K562 treated with DMSO at 1 percent for 48 hours (cell line): Measurements from ENCODE around the gene PLA2G5. TPM values are rescaled to one million over a fixed set of nuclear protein-coding genes. Genes with fewer than 3 reads are reported as not detected.

Source experiments
- total RNA-seq: library from RNA; unstranded; fragments of 300-600 nt; gene quantifications from 2 replicates; pipeline ENCODE4 v1.2.3, GENCODE V29; 2022; ENCODE audit warnings: low replicate concordance; ENCODE audit errors: extremely low read depth

PLA2G5 gene, protein sequence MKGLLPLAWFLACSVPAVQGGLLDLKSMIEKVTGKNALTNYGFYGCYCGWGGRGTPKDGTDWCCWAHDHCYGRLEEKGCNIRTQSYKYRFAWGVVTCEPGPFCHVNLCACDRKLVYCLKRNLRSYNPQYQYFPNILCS
- not detected in 2 replicates for total RNA-seq

DNA sequence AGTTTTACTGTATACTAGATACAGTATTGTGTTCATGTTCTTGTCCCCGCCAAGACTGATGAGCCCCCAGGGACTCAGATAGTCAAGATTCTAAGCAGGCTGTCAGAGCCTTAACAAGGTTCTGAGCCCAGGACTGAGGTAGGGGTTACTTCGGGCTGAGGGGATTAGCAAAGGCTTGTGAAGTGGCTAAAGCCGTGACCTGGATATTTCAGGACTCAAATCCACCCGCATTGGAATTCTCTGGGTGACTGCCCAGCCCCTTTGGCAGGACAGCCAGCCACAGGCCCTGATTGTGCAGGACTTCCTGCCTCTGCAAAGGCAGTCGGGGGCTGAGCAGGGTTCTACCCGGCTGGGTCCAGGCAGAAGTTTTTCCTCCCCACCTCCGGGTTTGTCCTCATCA, at the start of gene PLA2G5:
PLA2G5 (plus strand) TSS at position 321 of the 400 bp plus-strand sequence. CDS start 14,637 bp downstream, outside the sequence.

GRCh38 chr1:20119347-20119746, 49.4 kb downstream of the PLA2G5 start, which contains the start of gene PLA2G2D:
PLA2G2D (minus strand) TSS chr1:20119536; CDS start chr1:20119498, 38 bp downstream.

DNA sequence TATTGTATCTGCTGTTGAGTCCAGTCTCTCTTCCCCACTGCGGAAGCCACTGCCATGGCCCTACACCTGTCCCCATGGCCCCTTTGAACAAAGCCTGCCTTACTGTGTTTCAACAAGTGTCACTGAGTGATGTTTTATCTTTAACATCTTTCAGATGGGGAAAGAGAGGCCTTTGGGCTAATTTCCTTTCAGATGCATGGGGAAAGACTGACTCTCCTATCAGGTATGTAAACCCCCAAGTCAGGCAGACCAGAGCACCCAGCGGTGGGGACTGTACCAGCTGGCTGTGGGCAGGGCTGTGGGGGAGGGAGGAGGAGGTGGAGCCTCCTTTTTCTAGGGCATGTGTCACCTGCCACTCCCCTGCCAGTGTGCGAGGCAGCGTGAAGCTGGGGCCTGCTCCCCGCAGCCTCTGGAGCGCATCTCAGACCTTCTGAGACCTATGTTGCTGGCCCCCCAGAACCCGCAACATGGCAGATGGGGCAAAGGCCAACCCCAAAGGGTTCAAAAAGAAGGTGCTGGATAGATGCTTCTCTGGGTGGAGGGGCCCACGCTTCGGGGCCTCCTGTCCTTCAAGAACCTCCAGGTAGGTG, 69.1 kb downstream of the PLA2G5 start, which contains the start of gene PLA2G2F:
PLA2G2F (plus strand) TSS at position 363 of the 590 bp plus-strand sequence; CDS start at position 468, 105 bp downstream.

Other genes with a start within 250 kb of the PLA2G5 start
- gene OTUD3, start 187.8 kb upstream of the PLA2G5 start, total RNA-seq: not detected in 2 replicates
- gene PLA2G2E, start 146.6 kb upstream of the PLA2G5 start, total RNA-seq: not detected in 2 replicates
- not detected in 2 replicates for gene PLA2G2A, start 90.6 kb upstream of the PLA2G5 start, total RNA-seq
- gene PLA2G2D, start 49.3 kb downstream of the PLA2G5 start, total RNA-seq: not detected in 2 replicates
- not detected in 2 replicates for gene PLA2G2F, start 69.1 kb downstream of the PLA2G5 start, total RNA-seq
- not detected in 2 replicates for gene UBXN10, start 115.9 kb downstream of the PLA2G5 start, total RNA-seq
- not detected in 2 replicates for gene PLA2G2C, start 116.3 kb downstream of the PLA2G5 start, total RNA-seq
- gene VWA5B1, start 220.7 kb downstream of the PLA2G5 start, total RNA-seq: not detected in 2 replicates